SHP77 (cell line): Measurements from ENCODE around the gene SRCIN1.
"Not testable (repeated sequence)": the region's sequence is repeated elsewhere in the genome, so short reads cannot be mapped to it uniquely, and the experiment has no call there.

Experiments used
- DNase-seq, 2 experiments: peaks; one replicate each; lab custom pipeline; 2025; lab: John Stamatoyannopoulos, UW

Gene SRCIN1

GRCh38 chr17:38509772-38510420, 95.9 kb downstream of the SRCIN1 start:
- DNase-seq: no peak

DNA sequence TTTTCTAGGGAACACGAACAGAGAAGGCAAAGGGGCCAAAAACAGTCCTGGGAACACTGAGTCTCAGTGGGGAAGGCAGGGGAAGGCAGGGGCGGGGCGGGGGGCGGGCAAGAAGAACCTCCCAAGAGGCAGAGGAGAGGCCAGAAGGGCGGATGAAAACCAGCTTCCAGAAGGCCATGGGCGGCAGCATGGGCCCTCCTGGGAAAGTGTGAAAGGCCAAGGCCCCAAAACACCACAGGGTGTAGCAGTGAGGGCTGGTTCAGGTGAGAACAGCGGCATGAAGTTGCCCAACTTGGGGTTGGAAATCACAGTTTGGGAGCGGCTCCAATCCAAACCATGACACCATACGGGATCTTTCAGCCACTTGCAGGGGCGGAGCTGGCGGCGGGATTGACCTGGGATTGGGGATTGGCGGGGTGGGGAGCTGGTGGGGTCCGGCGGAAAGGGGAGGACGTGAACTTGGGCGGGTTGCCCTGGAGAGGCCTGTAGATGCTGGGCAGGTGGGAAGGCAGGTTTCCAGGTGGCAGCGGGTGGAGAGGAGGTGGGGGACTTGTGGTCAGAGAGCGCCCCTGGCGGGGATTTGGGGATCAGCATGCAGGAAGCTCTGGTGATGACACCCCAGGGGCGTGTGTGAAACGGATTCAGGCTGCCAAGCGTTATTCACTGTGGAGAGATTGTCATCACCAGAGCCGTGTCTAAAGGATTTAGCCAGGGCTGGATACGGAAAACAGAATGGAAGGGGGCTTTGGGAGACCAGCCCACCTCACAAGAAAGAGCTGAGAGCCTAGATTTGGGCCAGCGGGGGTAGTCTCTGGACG, 96.6 kb downstream of the SRCIN1 start:
- DNase-seq: peak; percentile 15 to 33

GRCh38 chr17:38508570-38508950, 97.2 kb downstream of the SRCIN1 start:
- no peak for DNase-seq

DNA sequence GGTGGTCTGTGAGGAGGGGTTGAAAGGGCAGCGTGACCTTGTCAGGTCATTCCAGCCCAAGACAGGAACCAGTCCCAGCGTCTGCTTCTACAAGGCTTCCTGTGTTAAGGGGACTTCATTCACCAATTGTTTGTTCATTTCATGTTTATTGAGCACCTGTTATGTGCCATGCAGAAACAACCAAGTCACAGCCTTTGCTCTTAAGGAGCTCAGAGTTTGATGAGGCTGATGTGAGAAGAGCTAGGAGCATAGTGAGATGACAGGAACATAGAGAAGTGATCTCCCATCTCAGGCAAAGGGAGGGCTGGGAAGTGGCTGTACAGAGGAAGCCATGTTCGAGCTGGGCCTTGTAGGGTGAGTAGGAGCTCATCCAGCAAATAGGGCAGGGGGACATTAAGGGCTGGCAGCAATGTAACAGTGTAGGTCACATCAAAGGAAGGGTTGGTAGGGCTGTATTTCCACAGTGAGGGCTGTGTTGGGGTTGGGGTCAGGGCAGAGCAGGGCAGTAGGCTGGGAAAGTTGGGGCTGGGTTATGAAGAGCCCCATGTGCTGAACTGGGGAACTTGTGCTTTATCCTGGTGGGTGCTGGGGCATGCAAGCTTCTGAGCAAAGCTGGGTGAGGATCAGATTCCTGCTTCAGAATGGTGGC, 97.7 kb downstream of the SRCIN1 start:
- no peak for DNase-seq

GRCh38 chr17:38507436-38507835, 98.3 kb downstream of the SRCIN1 start:
- DNase-seq: no peak

DNA sequence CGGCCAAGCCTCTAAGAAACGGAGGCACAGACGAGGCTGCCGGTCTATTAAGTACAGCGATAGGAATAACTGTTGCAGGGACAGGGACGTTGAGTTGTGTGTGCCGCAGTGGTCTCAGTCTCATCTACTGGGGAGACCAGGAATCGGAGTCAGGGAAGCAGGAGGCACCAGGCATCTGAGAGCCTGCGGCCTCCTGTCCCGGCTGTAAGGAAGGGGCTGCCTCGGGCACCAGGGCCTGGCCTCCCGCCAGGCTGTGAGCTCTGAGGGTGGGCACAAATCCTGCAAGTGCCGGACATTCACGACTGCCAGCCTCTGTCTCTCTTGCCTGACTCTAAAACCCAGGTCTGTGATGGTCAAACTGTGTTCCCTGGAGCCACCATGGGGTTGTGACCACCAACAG, 101.5 kb downstream of the SRCIN1 start:
- DNase-seq: no peak

DNA sequence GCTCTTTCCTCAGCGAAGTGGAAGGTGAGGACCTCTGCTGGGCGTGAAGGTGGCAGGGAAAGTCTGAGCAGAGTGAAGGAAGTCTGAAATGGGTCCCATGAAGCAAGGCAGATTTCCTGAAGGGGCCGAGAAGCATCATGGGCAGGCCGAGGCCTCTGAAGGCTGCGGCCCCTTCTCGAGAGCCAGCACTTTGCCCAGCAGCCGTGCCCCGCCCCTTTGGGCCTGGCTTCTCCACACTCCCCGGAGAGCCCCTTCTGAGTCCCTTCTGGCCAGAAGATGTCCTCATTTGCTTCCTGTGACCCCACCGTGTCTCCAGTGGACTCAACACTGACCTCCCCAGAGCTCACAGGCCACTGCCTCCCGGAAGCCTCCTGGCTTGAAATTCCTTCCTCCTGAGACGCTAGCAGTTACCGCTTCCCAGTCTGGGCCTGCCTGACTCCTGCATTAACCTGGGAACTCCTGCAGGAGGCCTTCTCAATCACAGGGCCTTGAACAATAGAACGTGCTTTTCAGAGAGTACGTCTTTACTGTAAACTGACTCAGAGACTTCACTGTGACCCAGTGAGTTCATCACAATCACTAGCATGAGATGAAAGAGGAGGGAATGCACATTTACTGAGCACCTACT, 102.4 kb downstream of the SRCIN1 start:
- not testable (repeated sequence) for DNase-seq

- DNase-seq: not testable (repeated sequence)
Measured at GRCh38 chr17:38501718-38502117, 104.0 kb downstream of the SRCIN1 start.

GRCh38 chr17:38499230-38499629, 106.5 kb downstream of the SRCIN1 start:
- DNase-seq: not testable (repeated sequence)

GRCh38 chr17:38498353-38498752, 107.4 kb downstream of the SRCIN1 start:
- no peak for DNase-seq

GRCh38 chr17:38497656-38498055, 108.1 kb downstream of the SRCIN1 start:
- DNase-seq: not testable (repeated sequence)

DNA sequence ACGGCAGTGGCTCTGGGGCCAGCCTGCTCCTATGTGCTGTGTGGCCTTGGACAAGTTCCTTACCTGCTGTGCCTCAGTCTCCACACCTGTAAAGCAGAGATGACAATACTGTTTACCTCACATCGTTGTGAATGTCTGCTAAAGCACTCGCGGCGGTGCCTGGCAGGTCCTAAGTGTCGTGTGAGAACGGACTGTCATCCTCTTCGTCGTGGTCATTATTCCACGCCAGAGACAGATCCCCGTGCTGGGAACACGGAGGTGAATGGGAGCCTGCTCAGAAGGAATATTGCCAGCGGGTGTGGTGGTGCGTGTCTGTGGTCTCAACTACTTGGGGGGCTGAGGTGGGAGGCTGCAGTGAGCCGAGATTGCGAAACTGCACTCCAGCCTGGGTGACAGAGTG, 111.6 kb downstream of the SRCIN1 start:
- not testable (repeated sequence) for DNase-seq

DNA sequence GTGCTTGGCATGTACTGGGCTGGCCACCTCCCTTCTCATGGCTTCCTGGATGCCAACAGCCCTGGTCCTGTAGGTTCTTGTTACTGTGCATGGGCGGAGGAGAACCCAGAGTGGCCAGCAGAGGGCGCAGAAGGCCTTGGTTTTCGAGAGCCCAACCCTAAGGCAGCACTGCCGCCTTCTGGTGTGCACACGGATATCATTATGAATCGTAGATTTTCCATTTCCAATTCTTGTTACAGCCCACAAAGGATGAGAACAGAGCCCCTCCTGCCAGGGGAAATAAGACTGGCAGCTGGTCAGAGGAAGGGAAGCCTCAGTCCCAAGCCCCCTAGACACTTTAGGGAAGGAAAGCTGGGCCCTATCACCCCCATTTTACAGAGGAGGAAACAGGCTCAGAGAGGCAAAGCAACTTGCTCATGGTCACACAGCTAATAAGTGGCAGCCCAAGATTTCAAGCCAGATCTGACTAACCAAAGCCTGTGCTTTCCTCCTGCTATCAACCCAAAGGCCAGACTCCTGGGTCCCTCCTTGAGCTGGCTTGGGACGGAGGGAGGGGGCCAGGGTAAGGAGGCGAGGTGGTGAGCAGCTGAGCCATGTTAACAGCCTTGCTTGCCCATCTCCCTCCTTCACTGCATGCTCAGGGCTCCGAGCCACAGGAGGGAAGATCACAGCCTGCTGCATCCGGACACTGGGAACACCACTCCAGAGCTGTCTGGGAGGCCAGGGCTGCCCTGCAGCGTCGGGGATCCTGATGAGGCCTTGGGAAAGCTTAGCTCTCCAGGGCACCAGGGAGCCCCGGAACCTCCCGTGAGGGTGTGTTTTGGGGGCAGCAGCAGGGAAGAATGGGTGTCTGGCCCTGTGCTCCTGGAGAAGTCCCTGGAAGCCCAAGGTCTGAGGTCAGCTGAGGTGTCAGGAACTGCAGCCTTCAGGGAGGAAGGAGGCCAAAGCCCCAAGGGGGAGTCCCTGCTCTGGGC, 113.4 kb downstream of the SRCIN1 start:
- peak; percentile 65 to 85 for DNase-seq

GRCh38 chr17:38491346-38492066, 114.2 kb downstream of the SRCIN1 start:
- not testable (repeated sequence) for DNase-seq

- DNase-seq: not testable (repeated sequence)
Measured at GRCh38 chr17:38489774-38490173, 116.0 kb downstream of the SRCIN1 start.

GRCh38 chr17:38485681-38486298, 120.0 kb downstream of the SRCIN1 start:
- DNase-seq: not testable (repeated sequence)

DNA sequence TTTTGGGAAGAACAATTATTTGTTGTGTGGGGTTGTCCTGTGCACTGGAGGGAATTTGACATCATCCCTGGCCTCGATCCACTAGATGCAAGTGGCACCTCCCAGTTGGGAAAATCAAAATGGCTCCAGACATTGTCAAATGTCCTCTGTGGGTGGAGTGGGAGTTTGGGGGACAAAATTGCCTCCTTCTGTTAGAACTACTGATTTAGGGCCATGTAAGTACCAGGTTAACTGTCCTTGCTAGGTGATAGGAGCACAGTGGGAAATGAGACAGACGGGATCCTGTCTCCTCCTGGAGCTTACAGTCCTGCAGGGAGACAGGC, 120.6 kb downstream of the SRCIN1 start:
- no peak for DNase-seq

DNA sequence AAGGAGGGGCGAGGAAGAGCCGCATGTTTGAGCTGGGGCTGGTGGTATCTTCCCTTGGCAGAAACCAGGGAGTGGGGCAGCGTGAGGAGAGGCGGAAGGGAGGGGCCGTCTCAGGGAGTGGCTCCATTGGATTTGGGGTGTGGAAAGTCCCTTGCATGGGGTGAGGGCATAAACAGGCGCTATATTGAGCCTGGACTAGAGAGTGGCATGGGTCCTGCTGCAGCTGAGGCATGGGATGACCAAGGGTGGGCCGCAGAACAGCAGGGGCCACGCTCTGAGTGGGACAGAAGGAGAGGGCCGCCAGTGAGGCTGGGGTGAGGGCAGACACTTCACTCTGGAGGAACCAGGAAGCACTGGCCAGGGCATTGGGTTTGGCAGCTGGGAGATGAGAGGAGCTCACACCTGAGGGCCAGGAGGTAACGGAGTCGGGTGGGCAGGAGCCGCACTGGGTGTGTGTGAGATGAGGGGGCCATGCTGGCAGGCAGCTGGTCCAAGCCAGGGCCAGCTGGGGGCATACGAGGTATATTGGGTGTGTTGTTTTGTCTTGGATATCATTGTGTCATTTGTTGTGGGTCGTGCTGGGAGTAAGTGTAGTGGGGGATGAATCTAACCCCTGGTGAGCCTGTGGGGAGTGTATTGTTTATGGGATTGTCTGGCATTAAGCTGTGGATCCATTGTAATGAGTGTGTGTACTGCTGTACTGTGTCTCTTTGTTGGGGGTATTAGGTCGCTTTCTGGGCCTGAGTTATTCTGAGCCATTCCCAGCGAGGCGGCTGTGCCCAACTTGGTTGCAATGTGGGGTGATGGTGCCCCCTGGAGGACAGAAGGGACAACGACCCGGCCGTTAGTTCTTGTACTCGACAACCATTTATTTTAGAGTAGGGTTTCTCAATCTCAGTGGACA, 121.3 kb downstream of the SRCIN1 start:
- DNase-seq: peak; percentile 31 to 57

GRCh38 chr17:38482700-38483043, 123.1 kb downstream of the SRCIN1 start:
- not testable (repeated sequence) for DNase-seq
